ENCODE results near the gene KIF17. TPM values are rescaled to one million over a fixed set of nuclear protein-coding genes. Genes with fewer than 3 reads are reported as not detected.

KIF17 gene
- total RNA-seq, 1 donor from 2014 or later, result 2.2 TPM

GRCh38 chr1:20760322-20760721 lies 42.5 kb upstream of the KIF17 start:
- H3K4me3 ChIP-seq, result no peak overlapping the region
- peaks cover 46% of the 10 kb centered on the region for H3K36me3 ChIP-seq
- H2AFZ ChIP-seq (replicated peaks), result no peak overlapping the region
- peaks cover 14% of the 10 kb centered on the region for H4K20me1 ChIP-seq (ENCODE audit: low read depth)
- peaks cover 14% of the 10 kb centered on the region for H3F3A ChIP-seq (ENCODE audit: low read depth)
- H3K27me3 ChIP-seq, result no peaks in the 10 kb centered on the region
- no peaks in the 10 kb centered on the region for H3K27me3 Mint-ChIP-seq (ENCODE audit: insufficient read depth, low read depth)
- peaks cover 44% of the 10 kb centered on the region for H3K36me3 Mint-ChIP-seq
- H3K4me2 ChIP-seq, result no peak overlapping the region
- H3K27ac ChIP-seq, result no peak overlapping the region
- no peaks in the 10 kb centered on the region for H3K4me1 Mint-ChIP-seq
- peaks cover 5% of the 10 kb centered on the region for H3K79me2 ChIP-seq (ENCODE audit: low read depth)
- no peak for DNase-seq (ENCODE audit: low spot score)
- no peak for TF ChIP-seq EZH2 (IDR thresholded peaks at IDR 0.05)
- TF ChIP-seq EZH2phosphoT487 (IDR thresholded peaks at IDR 0.05), result no peak
- TF ChIP-seq CTCF (IDR thresholded peaks at IDR 0.05), result no peak
- H3K27ac Mint-ChIP-seq, result no peak overlapping the region
- no peaks in the 10 kb centered on the region for H3K4me1 ChIP-seq
- no peak overlapping the region for H3K9ac ChIP-seq
- H3K4me3 Mint-ChIP-seq, result no peak overlapping the region
- H3K9me3 ChIP-seq (ENCODE audit: low read depth), result no peaks in the 10 kb centered on the region
- no peaks in the 10 kb centered on the region for H3K9me3 Mint-ChIP-seq

GRCh38 chr1:20753589-20753988 lies 35.8 kb upstream of the KIF17 start:
- Mint-ChIP-seq H3K27ac (no peak overlapping the region), H3K27me3 (ENCODE audit: insufficient read depth, low read depth) (no peaks in the 10 kb centered on the region), H3K4me1 (peaks cover 7% of the 10 kb centered on the region), H3K9me3 (no peaks in the 10 kb centered on the region), H3K4me3 (no peak overlapping the region), H3K36me3 (peaks cover 32% of the 10 kb centered on the region)
- Histone ChIP-seq H3K4me1 (no peaks in the 10 kb centered on the region), H3K9ac (no peak overlapping the region), H3K9me3 (ENCODE audit: low read depth) (no peaks in the 10 kb centered on the region), H3F3A (ENCODE audit: low read depth) (peaks cover 10% of the 10 kb centered on the region), H2AFZ (replicated peaks) (no peak overlapping the region), H4K20me1 (ENCODE audit: low read depth) (peaks cover 22% of the 10 kb centered on the region), H3K79me2 (ENCODE audit: low read depth) (peaks cover 49% of the 10 kb centered on the region), H3K4me3 (no peak overlapping the region), H3K4me2 (no peak overlapping the region), H3K36me3 (peaks cover 21% of the 10 kb centered on the region), H3K27ac (no peak overlapping the region), H3K27me3 (no peaks in the 10 kb centered on the region)
- no peak for DNase-seq (ENCODE audit: low spot score)
- TF ChIP-seq EZH2 (IDR thresholded peaks at IDR 0.05), result no peak
- no peak for TF ChIP-seq CTCF (IDR thresholded peaks at IDR 0.05)
- no peak for TF ChIP-seq EZH2phosphoT487 (IDR thresholded peaks at IDR 0.05)

DNA sequence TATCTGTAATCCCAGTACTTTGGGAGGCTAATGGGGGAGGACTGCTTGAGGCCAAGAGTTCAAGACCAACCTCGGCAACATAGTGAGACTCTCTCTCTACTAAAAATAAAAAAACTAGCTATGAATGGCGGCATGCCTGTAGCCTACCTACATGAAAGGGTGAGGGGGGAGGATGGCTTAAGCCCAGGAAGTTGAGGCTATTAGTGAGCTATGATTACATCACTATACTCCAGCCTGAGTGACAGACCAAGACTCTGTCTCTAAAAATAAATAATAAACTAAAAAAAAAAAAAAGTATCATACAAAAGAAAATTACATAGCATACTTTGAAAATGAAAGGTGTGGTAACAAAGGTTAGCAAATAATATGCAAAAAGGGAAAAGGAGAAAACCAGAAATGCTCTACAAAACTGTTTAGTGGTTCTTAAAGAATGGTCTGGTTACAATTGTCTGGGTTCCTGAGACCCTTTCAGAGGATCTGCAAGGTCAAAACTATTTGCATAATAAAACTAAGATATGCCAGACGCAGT lies 33.7 kb upstream of the KIF17 start:
- Mint-ChIP-seq H3K4me3 (no peak overlapping the region), H3K27ac (no peak overlapping the region), H3K36me3 (peaks cover 42% of the 10 kb centered on the region), H3K27me3 (ENCODE audit: insufficient read depth, low read depth) (no peaks in the 10 kb centered on the region), H3K4me1 (peaks cover 7% of the 10 kb centered on the region), H3K9me3 (no peaks in the 10 kb centered on the region)
- Histone ChIP-seq H3K36me3 (peaks cover 38% of the 10 kb centered on the region), H3K9me3 (ENCODE audit: low read depth) (no peaks in the 10 kb centered on the region), H2AFZ (replicated peaks) (no peak overlapping the region), H4K20me1 (ENCODE audit: low read depth) (peaks cover 22% of the 10 kb centered on the region), H3K4me1 (no peaks in the 10 kb centered on the region), H3K4me2 (no peak overlapping the region), H3K9ac (no peak overlapping the region), H3K4me3 (no peak overlapping the region), H3F3A (ENCODE audit: low read depth) (peaks cover 13% of the 10 kb centered on the region), H3K79me2 (ENCODE audit: low read depth) (peaks cover 49% of the 10 kb centered on the region), H3K27ac (no peak overlapping the region), H3K27me3 (no peaks in the 10 kb centered on the region)
- no peak for DNase-seq (ENCODE audit: low spot score)
- no peak for TF ChIP-seq EZH2 (IDR thresholded peaks at IDR 0.05)
- TF ChIP-seq CTCF (IDR thresholded peaks at IDR 0.05), result no peak
- TF ChIP-seq EZH2phosphoT487 (IDR thresholded peaks at IDR 0.05), result no peak

All from neural progenitor cell (in vitro differentiated cells).